ENCODE measurements around the gene EPB41. TPM values are rescaled to one million over a fixed set of nuclear protein-coding genes. Genes with fewer than 3 reads are reported as not detected.

The EPB41 gene
- polyA plus RNA-seq, 1 of the 3 experiments (the other 2 are of a cell fraction), result 7.4 TPM

DNA sequence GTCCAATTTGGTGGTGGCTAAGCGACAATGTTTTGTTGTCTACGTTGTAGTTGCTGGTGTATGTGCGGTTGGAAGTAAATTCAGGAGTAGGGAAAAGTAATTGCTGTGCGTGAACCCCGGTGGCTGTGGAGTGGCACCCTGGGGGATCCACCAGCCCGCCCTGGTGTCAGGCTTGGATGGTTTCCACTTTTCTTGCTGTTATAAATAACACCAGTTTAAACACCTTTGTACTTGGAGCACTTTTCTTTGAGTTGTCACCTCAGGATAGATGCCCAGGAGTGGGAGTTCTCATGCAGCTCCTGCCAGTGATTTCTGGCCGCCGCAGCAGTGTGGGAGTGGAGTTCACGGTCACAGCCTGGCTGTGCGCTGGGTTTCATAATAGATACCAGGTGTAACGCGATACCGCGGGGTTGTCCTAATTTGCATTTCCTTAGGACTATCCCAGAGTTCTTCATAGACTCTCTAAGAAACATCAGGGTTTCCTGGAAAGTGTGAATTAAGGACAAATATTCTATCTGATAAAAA is 222.1 kb downstream of the EPB41 start:
- Histone ChIP-seq H3K36me3 (replicated peaks in 1 of 2; ENCODE audit: control insufficient read depth in 1 of 2, insufficient read depth in 2 of 2, low read length in 1 of 2) (no peaks in the 10 kb centered on the region), H2AFZ (ENCODE audit: low read depth) (no peak overlapping the region), H3K79me2 (ENCODE audit: insufficient read depth) (no peaks in the 10 kb centered on the region), H3K4me2 (no peak overlapping the region), H3K27me3 (ENCODE audit: insufficient read depth) (no peaks in the 10 kb centered on the region), H3K27ac (ENCODE audit: low read depth in 2 of 2, low read length in 1 of 2) (no peak overlapping the region), H3K4me3 (ENCODE audit: low read depth in 2 of 2, low read length in 1 of 2) (no peak overlapping the region), H3F3A (replicated peaks; ENCODE audit: insufficient read depth) (no peaks in the 10 kb centered on the region), H3K9ac (no peak overlapping the region), H3K9me2 (no peaks in the 10 kb centered on the region), H3K9me3 (no peaks in the 10 kb centered on the region), H4K20me1 (ENCODE audit: insufficient read depth) (no peaks in the 10 kb centered on the region), H3K4me1 (ENCODE audit: control insufficient read depth in 1 of 2, insufficient read depth in 2 of 2, low read depth in 1 of 2, low read length in 1 of 2) (no peaks in the 10 kb centered on the region)
- DNase-seq, result peak; percentile 37
- WGBS (ENCODE audit: low lambda C conversion rate), result 74% methylated on average over 14 of the region's 14 CpGs
- no peak for TF ChIP-seq RCOR1 (IDR thresholded peaks at IDR 0.05; ENCODE audit: low read length)
- TF ChIP-seq, protein P1, sequence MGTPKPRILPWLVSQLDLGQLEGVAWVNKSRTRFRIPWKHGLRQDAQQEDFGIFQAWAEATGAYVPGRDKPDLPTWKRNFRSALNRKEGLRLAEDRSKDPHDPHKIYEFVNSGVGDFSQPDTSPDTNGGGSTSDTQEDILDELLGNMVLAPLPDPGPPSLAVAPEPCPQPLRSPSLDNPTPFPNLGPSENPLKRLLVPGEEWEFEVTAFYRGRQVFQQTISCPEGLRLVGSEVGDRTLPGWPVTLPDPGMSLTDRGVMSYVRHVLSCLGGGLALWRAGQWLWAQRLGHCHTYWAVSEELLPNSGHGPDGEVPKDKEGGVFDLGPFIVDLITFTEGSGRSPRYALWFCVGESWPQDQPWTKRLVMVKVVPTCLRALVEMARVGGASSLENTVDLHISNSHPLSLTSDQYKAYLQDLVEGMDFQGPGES (IDR thresholded peaks at IDR 0.05; ENCODE audit: low read depth, low read length), result no peak
- TF ChIP-seq, protein P2, sequence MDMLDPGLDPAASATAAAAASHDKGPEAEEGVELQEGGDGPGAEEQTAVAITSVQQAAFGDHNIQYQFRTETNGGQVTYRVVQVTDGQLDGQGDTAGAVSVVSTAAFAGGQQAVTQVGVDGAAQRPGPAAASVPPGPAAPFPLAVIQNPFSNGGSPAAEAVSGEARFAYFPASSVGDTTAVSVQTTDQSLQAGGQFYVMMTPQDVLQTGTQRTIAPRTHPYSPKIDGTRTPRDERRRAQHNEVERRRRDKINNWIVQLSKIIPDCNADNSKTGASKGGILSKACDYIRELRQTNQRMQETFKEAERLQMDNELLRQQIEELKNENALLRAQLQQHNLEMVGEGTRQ (IDR thresholded peaks at IDR 0.05; ENCODE audit: borderline replicate concordance, low read depth, low read length), result no peak
- ChIA-PET CTCF (no interaction called here), POLR2A (no interaction called here)

DNA sequence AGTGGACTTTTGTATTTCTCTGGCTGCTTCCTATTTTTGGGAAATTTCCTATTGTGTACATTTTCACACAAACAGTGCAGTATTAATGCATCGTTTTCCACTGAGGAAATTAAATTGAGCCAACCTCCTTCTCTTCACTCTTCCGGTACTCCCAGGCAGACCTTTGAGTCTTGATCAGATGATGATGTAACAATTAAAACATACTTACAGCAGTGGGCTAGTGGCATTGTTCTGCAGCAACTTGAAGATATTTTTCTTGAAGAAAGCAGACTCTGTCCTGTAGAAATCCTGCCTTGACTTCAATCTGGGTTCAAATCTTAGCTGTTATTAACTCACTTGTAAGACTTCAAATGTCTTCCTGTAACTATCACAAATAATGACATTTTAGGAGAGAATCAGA is 228.3 kb downstream of the EPB41 start:
- H3K27me3 ChIP-seq (ENCODE audit: insufficient read depth), result no peaks in the 10 kb centered on the region
- no peaks in the 10 kb centered on the region for H3K9me3 ChIP-seq
- no peak overlapping the region for H2AFZ ChIP-seq (ENCODE audit: low read depth)
- no peak overlapping the region for H3K4me3 ChIP-seq (ENCODE audit: low read depth in 2 of 2, low read length in 1 of 2)
- no peak overlapping the region; a peak in 1 of 4 replicates for H3K27ac ChIP-seq (ENCODE audit: low read depth in 2 of 2, low read length in 1 of 2)
- H3F3A ChIP-seq (replicated peaks; ENCODE audit: insufficient read depth), result peaks cover 26% of the 10 kb centered on the region
- peaks cover 6% of the 10 kb centered on the region; the same call in 1 of the 2 replicates for H4K20me1 ChIP-seq (ENCODE audit: insufficient read depth)
- ChIA-PET POLR2A (no interaction called here), CTCF (no interaction called here)
- 81% methylated on average over 2 of the region's 2 CpGs for WGBS (ENCODE audit: low lambda C conversion rate)
- H3K9ac ChIP-seq, result no peak overlapping the region
- H3K9me2 ChIP-seq, result no peaks in the 10 kb centered on the region
- H3K4me1 ChIP-seq (ENCODE audit: control insufficient read depth in 1 of 2, insufficient read depth in 2 of 2, low read depth in 1 of 2, low read length in 1 of 2), result peaks cover 4 to 19% of the 10 kb centered on the region in 2 experiments; a peak in 3 of 4 replicates
- H3K79me2 ChIP-seq (ENCODE audit: insufficient read depth), result peaks cover 6% of the 10 kb centered on the region; the same call in 1 of the 2 replicates
- DNase-seq, result no peak
- H3K36me3 ChIP-seq (replicated peaks in 1 of 2; ENCODE audit: control insufficient read depth in 1 of 2, insufficient read depth in 2 of 2, low read length in 1 of 2), result peaks cover 3 to 19% of the 10 kb centered on the region in 2 experiments
- no peak overlapping the region for H3K4me2 ChIP-seq
- TF ChIP-seq JUND (IDR thresholded peaks at IDR 0.05), result no peak
- no peak for TF ChIP-seq RCOR1 (IDR thresholded peaks at IDR 0.05; ENCODE audit: low read length)
- TF ChIP-seq, protein P3, sequence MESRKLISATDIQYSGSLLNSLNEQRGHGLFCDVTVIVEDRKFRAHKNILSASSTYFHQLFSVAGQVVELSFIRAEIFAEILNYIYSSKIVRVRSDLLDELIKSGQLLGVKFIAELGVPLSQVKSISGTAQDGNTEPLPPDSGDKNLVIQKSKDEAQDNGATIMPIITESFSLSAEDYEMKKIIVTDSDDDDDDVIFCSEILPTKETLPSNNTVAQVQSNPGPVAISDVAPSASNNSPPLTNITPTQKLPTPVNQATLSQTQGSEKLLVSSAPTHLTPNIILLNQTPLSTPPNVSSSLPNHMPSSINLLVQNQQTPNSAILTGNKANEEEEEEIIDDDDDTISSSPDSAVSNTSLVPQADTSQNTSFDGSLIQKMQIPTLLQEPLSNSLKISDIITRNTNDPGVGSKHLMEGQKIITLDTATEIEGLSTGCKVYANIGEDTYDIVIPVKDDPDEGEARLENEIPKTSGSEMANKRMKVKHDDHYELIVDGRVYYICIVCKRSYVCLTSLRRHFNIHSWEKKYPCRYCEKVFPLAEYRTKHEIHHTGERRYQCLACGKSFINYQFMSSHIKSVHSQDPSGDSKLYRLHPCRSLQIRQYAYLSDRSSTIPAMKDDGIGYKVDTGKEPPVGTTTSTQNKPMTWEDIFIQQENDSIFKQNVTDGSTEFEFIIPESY (IDR thresholded peaks at IDR 0.05; ENCODE audit: borderline replicate concordance, low read depth), result no peak
- TF ChIP-seq, protein P4, sequence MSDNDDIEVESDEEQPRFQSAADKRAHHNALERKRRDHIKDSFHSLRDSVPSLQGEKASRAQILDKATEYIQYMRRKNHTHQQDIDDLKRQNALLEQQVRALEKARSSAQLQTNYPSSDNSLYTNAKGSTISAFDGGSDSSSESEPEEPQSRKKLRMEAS (IDR thresholded peaks at IDR 0.05; ENCODE audit: low read depth), result no peak
- no peak for TF ChIP-seq EZH2phosphoT487 (IDR thresholded peaks at IDR 0.05; ENCODE audit: borderline replicate concordance, low read depth)
- TF ChIP-seq ELF1 (IDR thresholded peaks at IDR 0.05), result no peak
- TF ChIP-seq, protein P5, sequence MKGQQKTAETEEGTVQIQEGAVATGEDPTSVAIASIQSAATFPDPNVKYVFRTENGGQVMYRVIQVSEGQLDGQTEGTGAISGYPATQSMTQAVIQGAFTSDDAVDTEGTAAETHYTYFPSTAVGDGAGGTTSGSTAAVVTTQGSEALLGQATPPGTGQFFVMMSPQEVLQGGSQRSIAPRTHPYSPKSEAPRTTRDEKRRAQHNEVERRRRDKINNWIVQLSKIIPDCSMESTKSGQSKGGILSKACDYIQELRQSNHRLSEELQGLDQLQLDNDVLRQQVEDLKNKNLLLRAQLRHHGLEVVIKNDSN (IDR thresholded peaks at IDR 0.05; ENCODE audit: borderline replicate concordance, low read depth), result no peak
- no peak for TF ChIP-seq RXRA (IDR thresholded peaks at IDR 0.05; ENCODE audit: borderline replicate concordance, low read depth)
- TF ChIP-seq CHD2 (IDR thresholded peaks at IDR 0.05; ENCODE audit: low read length, partially characterized antibody), result no peak
- TF ChIP-seq, protein P1 (IDR thresholded peaks at IDR 0.05; ENCODE audit: low read depth, low read length), result no peak
- TF ChIP-seq, protein P2 (IDR thresholded peaks at IDR 0.05; ENCODE audit: borderline replicate concordance, low read depth, low read length), result no peak
- TF ChIP-seq, protein P6, sequence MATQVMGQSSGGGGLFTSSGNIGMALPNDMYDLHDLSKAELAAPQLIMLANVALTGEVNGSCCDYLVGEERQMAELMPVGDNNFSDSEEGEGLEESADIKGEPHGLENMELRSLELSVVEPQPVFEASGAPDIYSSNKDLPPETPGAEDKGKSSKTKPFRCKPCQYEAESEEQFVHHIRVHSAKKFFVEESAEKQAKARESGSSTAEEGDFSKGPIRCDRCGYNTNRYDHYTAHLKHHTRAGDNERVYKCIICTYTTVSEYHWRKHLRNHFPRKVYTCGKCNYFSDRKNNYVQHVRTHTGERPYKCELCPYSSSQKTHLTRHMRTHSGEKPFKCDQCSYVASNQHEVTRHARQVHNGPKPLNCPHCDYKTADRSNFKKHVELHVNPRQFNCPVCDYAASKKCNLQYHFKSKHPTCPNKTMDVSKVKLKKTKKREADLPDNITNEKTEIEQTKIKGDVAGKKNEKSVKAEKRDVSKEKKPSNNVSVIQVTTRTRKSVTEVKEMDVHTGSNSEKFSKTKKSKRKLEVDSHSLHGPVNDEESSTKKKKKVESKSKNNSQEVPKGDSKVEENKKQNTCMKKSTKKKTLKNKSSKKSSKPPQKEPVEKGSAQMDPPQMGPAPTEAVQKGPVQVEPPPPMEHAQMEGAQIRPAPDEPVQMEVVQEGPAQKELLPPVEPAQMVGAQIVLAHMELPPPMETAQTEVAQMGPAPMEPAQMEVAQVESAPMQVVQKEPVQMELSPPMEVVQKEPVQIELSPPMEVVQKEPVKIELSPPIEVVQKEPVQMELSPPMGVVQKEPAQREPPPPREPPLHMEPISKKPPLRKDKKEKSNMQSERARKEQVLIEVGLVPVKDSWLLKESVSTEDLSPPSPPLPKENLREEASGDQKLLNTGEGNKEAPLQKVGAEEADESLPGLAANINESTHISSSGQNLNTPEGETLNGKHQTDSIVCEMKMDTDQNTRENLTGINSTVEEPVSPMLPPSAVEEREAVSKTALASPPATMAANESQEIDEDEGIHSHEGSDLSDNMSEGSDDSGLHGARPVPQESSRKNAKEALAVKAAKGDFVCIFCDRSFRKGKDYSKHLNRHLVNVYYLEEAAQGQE (IDR thresholded peaks at IDR 0.05; ENCODE audit: low read depth, low read length), result no peak

All from SK-N-SH (cell line).